DMS153 (cell line): ENCODE results near the gene HOXD4.
A peak's percentile ranks its signal among the peaks of the same experiment; 100 is the strongest.

Experiments
- DNase-seq: peaks from one replicate; lab custom pipeline; 2025; lab: John Stamatoyannopoulos, UW

The HOXD4 gene

GRCh38 chr2:176126929-176127773, 24.2 kb upstream of the HOXD4 start:
- DNase-seq = peak; percentile 79

GRCh38 chr2:176127774-176128072, 23.6 kb upstream of the HOXD4 start:
- DNase-seq = no peak

DNA sequence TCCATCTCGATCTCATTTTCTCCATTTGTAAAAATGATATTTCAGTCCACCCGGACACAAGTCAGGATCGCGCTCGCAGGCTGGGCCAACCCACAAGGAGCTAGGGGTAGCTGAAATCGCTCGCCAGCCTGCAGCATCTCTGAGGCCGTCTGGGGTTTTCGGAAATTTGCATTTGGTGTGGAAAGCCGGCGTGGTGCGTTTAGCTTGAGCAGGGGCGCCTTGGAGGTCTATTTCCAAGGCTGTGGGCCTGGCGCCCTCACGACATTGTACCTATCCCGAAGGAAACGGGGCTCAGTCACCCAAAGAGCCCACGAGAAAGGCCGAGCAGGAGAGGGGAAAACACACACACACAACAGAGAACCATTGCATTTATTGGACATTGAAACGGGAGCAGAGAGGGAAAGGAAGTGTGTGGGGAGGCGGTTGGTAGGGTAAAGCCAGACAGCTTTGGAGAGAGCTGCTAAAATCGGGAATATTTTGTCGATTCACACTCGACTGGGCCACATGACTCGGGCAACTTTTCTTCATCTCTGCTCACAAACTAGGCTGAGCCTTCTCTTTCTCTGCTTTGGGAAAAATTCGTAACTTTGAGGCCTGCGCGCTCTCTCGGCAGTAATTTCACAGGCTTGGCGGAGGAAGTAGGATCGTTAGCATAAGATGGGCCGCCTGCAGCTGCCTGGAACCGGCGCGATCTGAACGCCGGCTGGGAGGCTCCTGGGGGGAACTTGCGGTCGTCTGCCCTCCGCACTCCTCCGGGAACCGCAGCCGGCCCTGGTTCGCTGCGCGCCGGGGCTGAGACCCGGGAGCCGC, 23.0 kb upstream of the HOXD4 start:
- DNase-seq = no peak

GRCh38 chr2:176128982-176129796, 22.2 kb upstream of the HOXD4 start, which contains the start of gene HOXD8:
TSS of gene HOXD8 (plus strand) at chr2:176129705. CDS start at chr2:176130367, 662 bp downstream.
- DNase-seq = peak; percentile 80

- DNase-seq = no peak
These were observed 21.6 kb upstream of the HOXD4 start for GRCh38 chr2:176129813-176130146.

GRCh38 chr2:176130147-176130956, 21.0 kb upstream of the HOXD4 start:
- no peak for DNase-seq

DNA sequence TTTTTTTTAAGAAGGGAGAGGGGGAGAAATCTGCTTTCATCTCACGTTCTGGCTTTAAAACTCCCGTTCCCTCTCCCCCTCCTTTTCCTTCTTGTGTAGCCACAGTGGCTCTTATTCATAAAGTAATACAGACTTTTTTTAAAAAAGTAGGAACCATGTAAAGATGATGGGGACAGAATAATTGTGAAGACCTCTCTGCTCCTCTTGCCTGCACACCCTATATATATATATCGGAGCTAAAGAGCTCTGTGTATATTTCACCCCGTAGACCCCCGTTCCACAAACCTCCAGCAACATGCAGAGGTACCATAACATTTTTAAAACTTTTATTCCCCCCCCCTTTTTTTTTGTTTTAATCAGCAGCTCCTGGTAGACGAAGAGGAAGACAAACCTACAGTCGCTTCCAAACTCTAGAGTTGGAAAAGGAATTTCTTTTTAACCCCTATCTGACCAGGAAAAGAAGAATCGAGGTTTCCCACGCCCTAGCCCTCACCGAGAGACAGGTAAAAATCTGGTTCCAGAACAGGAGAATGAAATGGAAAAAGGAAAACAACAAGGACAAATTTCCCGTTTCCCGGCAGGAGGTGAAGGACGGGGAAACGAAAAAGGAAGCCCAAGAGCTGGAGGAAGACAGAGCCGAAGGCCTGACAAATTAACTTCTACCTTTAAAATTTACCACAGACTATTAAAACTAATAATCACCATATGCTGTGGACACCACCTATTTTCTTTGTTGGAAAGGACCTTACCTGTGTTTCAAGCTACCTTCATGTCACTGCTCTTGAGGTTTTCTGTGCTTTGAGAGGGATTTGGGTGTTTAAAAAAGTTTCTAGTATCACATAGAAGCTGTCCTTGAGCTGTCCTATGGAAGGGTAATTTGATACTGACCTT, 20.1 kb upstream of the HOXD4 start:
- DNase-seq = no peak

GRCh38 chr2:176131848-176132158, 19.5 kb upstream of the HOXD4 start:
- DNase-seq = no peak

- no peak for DNase-seq
These were observed 18.9 kb upstream of the HOXD4 start for GRCh38 chr2:176132205-176133171.

DNA sequence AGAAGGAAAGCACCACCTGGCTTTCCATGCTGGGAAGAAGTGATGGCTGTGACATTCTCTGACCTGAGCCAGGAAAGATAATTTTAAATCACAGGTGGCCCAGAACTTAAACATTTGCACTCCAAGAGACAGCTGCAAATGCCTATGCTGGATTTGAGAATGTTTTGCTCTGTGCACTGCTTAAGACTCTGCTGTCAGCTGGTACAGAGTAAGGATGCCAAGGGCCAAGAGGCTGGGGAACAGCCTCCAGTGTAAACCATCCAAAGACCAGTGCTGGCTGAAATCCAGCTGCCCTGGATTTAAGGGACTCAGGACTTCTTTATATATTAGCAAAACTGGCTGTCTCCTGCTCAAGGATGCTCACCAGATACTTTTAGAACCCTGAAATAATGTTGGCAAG, 18.0 kb upstream of the HOXD4 start:
- no peak for DNase-seq

DNA sequence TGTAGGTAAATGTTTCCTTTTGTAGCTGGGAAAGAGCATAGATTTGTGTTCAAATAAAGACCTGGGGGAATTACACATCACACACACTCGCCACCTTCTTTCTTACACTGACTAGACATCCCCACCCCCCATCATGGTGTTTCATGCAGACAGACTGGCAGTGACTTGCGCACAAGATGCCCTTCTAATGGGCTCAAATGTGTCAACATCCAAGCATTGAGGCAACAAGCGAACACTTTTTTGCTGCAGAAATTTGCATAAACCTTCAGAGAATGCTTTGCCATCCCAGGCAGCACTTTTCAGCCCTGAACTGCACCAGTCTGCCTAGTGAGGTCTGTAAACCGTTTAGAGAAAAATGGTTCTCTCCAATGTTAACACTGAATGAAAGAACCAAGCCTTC, 17.3 kb upstream of the HOXD4 start:
- DNase-seq = no peak

GRCh38 chr2:176135035-176135440, 16.3 kb upstream of the HOXD4 start:
- DNase-seq = no peak

DNA sequence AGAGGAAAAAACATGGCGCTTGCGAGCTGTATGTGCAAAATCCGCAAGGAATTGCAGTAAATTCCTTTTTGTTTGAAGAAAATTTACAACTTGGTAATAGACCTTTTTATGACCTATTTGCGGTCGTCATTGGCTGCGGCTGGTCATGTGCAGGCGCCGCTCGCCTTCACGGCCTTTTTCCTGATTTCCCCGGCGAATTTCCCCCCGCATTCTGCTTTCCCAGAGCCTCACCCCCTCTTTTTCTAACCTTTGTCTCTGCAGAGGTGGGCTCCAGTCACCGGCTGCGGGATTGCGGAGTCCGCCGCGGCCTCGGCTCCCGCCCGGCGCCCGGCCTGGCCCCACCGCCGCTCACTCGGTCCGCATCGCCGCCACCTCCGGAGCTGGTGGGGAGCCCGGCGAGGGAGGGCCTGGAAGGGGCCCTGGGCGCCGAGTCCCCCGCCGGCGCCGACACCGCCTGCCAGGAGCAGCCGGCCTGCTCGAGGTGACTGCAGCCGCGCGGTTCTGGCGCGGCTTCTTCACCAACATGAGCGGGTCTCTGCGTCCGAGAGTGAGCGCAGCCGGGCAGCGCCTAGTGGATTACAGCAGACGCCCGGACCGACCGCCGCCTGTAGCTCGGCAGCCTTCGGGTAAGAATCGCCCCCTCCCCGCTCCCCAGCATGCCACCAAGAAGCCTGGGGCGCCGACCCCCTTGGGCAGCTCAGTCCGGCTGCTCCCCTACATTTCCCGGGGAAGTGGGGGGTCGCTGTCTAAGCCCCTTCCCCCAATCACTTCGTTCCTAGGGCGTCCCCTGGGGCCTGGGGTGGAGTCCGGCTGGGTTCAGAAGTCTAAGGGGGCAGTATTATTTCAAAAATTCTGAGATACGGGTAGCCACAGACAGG, 14.7 kb upstream of the HOXD4 start:
- no peak for DNase-seq

GRCh38 chr2:176137252-176137580, 14.1 kb upstream of the HOXD4 start:
- no peak for DNase-seq

DNA sequence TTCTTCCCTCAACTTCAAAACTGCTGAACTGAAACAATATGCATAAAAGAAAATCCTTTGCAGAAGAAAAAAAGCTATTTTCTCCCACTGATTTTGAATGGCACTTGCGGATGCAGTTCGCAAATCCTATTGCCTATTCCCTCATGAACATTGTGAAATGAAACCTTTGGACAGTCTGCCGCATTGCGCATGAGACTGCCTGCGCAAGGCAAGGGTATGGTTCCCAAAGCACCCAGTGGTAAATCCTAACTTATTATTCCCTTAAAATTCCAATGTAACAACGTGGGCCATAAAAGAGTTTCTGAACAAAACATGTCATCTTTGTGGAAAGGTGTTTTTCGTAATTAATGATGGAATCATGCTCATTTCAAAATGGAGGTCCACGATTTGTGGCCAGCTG, 13.4 kb upstream of the HOXD4 start:
- DNase-seq = no peak

GRCh38 chr2:176138526-176138922, 12.8 kb upstream of the HOXD4 start:
- no peak for DNase-seq

DNA sequence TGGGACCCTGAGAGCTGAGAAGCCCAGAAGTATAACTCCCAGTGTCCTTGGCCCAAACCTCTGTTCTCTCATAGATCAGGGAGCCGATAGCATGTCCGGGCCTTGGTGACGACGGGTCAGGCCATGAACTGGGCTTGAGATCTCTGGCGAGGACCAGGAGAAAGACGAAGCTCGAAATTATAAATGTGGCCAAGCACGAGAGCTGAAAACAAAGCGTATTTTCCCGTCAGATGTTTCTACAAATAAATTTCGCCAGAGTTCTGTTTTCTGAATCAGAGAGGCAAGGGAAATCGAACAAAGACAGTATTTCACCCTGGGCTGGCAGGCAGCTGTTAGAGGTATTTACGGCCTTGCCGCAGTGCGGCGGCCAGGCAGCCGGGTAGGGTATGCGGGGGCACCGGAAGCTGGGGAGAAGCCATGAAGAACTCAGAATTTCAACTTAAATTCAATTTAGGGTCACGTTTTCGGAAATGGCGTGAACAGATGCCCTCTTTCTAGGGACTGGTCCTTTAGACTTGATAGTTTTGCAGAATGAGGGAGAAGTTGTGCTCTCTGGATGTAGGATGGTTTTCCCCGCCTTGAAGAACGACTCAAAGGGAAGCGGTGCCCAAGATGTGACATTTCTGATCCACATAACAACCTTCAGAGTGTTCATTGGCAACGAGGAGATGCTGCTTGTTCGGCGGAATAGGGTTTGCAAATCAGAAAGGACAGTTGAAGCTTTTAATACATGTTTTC, 12.3 kb upstream of the HOXD4 start:
- DNase-seq = no peak
